ENCODE measurements around the gene S1PR2. TPM values are rescaled to one million over a fixed set of nuclear protein-coding genes. Genes with fewer than 3 reads are reported as not detected.
A peak's percentile ranks its signal among the peaks of the same experiment; 100 is the strongest.

The S1PR2 gene
- total and polyA plus RNA-seq, 9 of the 15 experiments (the other 6 are each of a cell fraction or from before 2014, with no cell fraction given) = 1.5 to 3.9 (median 2.0) TPM

GRCh38 chr19:10270180-10270615 is 39.1 kb upstream of the S1PR2 start (continued):
- TF ChIP-seq THRAP3 (IDR thresholded peaks at IDR 0.05; ENCODE audit: borderline replicate concordance) (no peak), BDP1 (IDR thresholded peaks at IDR 0.05; ENCODE audit: insufficient read depth, insufficient read length) (no peak), RBM14 (IDR thresholded peaks at IDR 0.05; ENCODE audit: borderline replicate concordance, insufficient read depth, low read depth, low read length) (peak; percentile 78; the same call in 1 of the 2 replicates), HLTF (IDR thresholded peaks at IDR 0.05) (no peak), CREBBP (IDR thresholded peaks at IDR 0.05; ENCODE audit: low read depth, low read length) (no peak), SOX6 (IDR thresholded peaks at IDR 0.05) (no peak), MBD1 (CRISPR knock-in tag; IDR thresholded peaks at IDR 0.05) (no peak; the same call in 1 of the 2 replicates), TBP (optimal IDR thresholded peaks at IDR 0.05; ENCODE audit: low read depth, low read length) (peak; percentile 14), CBFB (CRISPR knock-in tag; IDR thresholded peaks at IDR 0.05) (peak; percentile 31; the same call in 1 of the 2 replicates), KLF13 (tag; IDR thresholded peaks at IDR 0.05; ENCODE audit: borderline replicate concordance, low read depth) (no peak), ELF1 (tag; IDR thresholded peaks at IDR 0.05) (no peak), CC2D1A (IDR thresholded peaks at IDR 0.05) (no peak), SREBF1 (IDR thresholded peaks at IDR 0.05; ENCODE audit: borderline replicate concordance, low read depth, low read length) (no peak), ZNF232 (CRISPR knock-in tag; IDR thresholded peaks at IDR 0.05) (0 out of 2 replicates have a peak, but pooled peaks have one; percentile 35), ZNF3 (CRISPR knock-in tag; IDR thresholded peaks at IDR 0.05) (no peak), HMGN3 (IDR thresholded peaks at IDR 0.05; ENCODE audit: borderline replicate concordance, extremely low read depth, insufficient read length, low read depth, low read length) (no peak), POLR2A (conservative IDR thresholded peaks at IDR 0.05) (no peak), ZBTB33 (CRISPR knock-in tag; IDR thresholded peaks at IDR 0.05) (peak; percentile 39; the same call in 1 of the 2 replicates), HNRNPLL (IDR thresholded peaks at IDR 0.05; ENCODE audit: low read depth, low read length, poor library complexity, severe bottlenecking) (no peak)

All from K562 (cell line).